Measurements from ENCODE around the gene CCNL1. TPM values are rescaled to one million over a fixed set of nuclear protein-coding genes. Genes with fewer than 3 reads are reported as not detected.
A peak's percentile ranks its signal among the peaks of the same experiment; 100 is the strongest.

Gene CCNL1
- total RNA-seq, 4 donors from 2014 or later = 309 to 477 (median 414) TPM

- no peak for TF ChIP-seq POLR2A (IDR thresholded peaks at IDR 0.05)
- TF ChIP-seq, protein P1, sequence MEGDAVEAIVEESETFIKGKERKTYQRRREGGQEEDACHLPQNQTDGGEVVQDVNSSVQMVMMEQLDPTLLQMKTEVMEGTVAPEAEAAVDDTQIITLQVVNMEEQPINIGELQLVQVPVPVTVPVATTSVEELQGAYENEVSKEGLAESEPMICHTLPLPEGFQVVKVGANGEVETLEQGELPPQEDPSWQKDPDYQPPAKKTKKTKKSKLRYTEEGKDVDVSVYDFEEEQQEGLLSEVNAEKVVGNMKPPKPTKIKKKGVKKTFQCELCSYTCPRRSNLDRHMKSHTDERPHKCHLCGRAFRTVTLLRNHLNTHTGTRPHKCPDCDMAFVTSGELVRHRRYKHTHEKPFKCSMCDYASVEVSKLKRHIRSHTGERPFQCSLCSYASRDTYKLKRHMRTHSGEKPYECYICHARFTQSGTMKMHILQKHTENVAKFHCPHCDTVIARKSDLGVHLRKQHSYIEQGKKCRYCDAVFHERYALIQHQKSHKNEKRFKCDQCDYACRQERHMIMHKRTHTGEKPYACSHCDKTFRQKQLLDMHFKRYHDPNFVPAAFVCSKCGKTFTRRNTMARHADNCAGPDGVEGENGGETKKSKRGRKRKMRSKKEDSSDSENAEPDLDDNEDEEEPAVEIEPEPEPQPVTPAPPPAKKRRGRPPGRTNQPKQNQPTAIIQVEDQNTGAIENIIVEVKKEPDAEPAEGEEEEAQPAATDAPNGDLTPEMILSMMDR (IDR thresholded peaks at IDR 0.05) = no peak
- DNase-seq = no peak
- Histone ChIP-seq H3K4me1 (no peaks in the 10 kb centered on the region), H3K27me3 (no peaks in the 10 kb centered on the region), H3K4me3 (no peak overlapping the region), H3K27ac (no peak overlapping the region), H3K9me3 (no peaks in the 10 kb centered on the region), H3K36me3 (peaks cover 0 to 96% (median 8%) of the 10 kb centered on the region in 3 donors)
These were observed 12.7 kb downstream of the CCNL1 start for GRCh38 chr3:157147099-157147803.

GRCh38 chr3:157145606-157146322 lies 14.2 kb downstream of the CCNL1 start:
- H3K27ac ChIP-seq = no peak overlapping the region
- no peaks in the 10 kb centered on the region for H3K27me3 ChIP-seq
- no peaks in the 10 kb centered on the region for H3K9me3 ChIP-seq
- no peak overlapping the region for H3K4me3 ChIP-seq
- no peak for DNase-seq
- TF ChIP-seq, protein P1 (IDR thresholded peaks at IDR 0.05) = no peak
- no peak for TF ChIP-seq POLR2A (IDR thresholded peaks at IDR 0.05)
- peaks cover 0 to 82% (median 8%) of the 10 kb centered on the region in 3 donors for H3K36me3 ChIP-seq
- H3K4me1 ChIP-seq = no peaks in the 10 kb centered on the region

GRCh38 chr3:157142315-157142714 lies 17.6 kb downstream of the CCNL1 start:
- H3K36me3 ChIP-seq = peaks cover 0 to 56% (median 0%) of the 10 kb centered on the region in 3 donors
- H3K27ac ChIP-seq = no peak overlapping the region
- H3K27me3 ChIP-seq = no peaks in the 10 kb centered on the region
- peaks cover 0 to under 1% (median under 1%) of the 10 kb centered on the region in 4 donors for H3K4me1 ChIP-seq
- no peaks in the 10 kb centered on the region for H3K9me3 ChIP-seq
- H3K4me3 ChIP-seq = no peak overlapping the region
- DNase-seq = no peak
- TF ChIP-seq, protein P1 (IDR thresholded peaks at IDR 0.05) = no peak
- no peak for TF ChIP-seq POLR2A (IDR thresholded peaks at IDR 0.05)

DNA sequence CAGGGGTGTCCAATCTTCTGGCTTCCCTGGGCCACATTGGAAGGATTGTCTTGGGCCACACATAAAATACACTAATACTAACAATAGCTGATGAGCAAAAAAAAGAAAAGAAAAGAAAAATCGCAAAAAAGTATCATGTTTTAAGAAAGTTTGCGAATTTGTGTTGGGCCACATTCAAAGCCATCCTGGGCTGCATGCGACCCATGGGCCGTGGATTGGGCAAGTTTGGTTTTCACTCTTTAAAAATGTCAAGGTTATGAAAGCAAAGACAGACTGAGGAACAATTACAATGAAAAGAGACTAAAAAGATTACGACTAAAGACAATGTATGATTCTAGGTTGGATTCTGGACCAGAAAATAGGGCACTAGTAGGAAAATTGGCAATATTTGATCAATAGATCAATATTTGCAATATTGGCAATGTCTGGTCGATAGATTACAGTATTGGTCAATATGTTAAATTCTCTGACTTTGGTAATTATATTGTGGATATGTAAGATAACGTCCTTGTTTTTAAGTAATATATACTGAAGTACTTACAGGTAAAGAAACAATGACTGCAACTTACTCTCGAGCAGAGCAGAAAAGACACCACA lies 19.9 kb downstream of the CCNL1 start:
- peaks cover 0 to 15% (median 5%) of the 10 kb centered on the region in 4 donors for H3K4me1 ChIP-seq
- H3K4me3 ChIP-seq = no peak overlapping the region
- H3K27ac ChIP-seq = no peak overlapping the region
- DNase-seq = no peak
- no peaks in the 10 kb centered on the region for H3K27me3 ChIP-seq
- H3K9me3 ChIP-seq = no peaks in the 10 kb centered on the region
- peaks cover 0 to 33% (median 0%) of the 10 kb centered on the region in 3 donors for H3K36me3 ChIP-seq
- no peak for TF ChIP-seq POLR2A (IDR thresholded peaks at IDR 0.05)
- TF ChIP-seq, protein P1 (IDR thresholded peaks at IDR 0.05) = no peak

GRCh38 chr3:157136647-157137387 lies 23.1 kb downstream of the CCNL1 start:
- Histone ChIP-seq H3K9me3 (no peaks in the 10 kb centered on the region), H3K27me3 (no peaks in the 10 kb centered on the region), H3K4me1 (peaks cover 0 to 25% (median 5%) of the 10 kb centered on the region in 4 donors), H3K36me3 (peaks cover 0 to 9% (median 0%) of the 10 kb centered on the region in 3 donors), H3K27ac (peak overlapping the region in 3 of 4 donors; percentile 27 to 91 (median 84)), H3K4me3 (peak overlapping the region in 1 of 4 donors; percentile 6)
- peak in 2 of 3 donors; percentile 87 to 90 for DNase-seq
- TF ChIP-seq POLR2A (IDR thresholded peaks at IDR 0.05) = peak; percentile 41 to 67
- TF ChIP-seq, protein P1 (IDR thresholded peaks at IDR 0.05) = peak in 2 of 6 experiments; percentile 5 to 33

Data from Peyer's patch (tissue), 4 donors.